Measurements from ENCODE around the gene PYCR2. TPM values are rescaled to one million over a fixed set of nuclear protein-coding genes. Genes with fewer than 3 reads are reported as not detected.

PYCR2 gene
- total RNA-seq, 2 experiments from 2014 or later = 24.1 to 26.2 TPM

GRCh38 chr1:225891229-225891972 is 32.6 kb downstream of the PYCR2 start:
- Histone ChIP-seq H3K27me3 (ENCODE audit: control insufficient read depth in 1 of 2, insufficient read depth in 2 of 2, low read length in 2 of 2) (no peaks in the 10 kb centered on the region), H3K4me1 (ENCODE audit: insufficient read depth, low read length) (peaks cover 41% of the 10 kb centered on the region), H3K9me3 (ENCODE audit: control insufficient read depth in 1 of 2, insufficient read depth in 1 of 2, low read length in 2 of 2) (no peaks in the 10 kb centered on the region), H3K27ac (ENCODE audit: low read depth in 1 of 2, low read length in 2 of 2) (no peak overlapping the region), H3K36me3 (ENCODE audit: insufficient read depth, low read length) (no peaks in the 10 kb centered on the region), H3K4me3 (ENCODE audit: low read length) (no peak overlapping the region)
- ATAC-seq (ENCODE audit: poor library complexity) = no peak
- H3K27ac Mint-ChIP-seq = no peak overlapping the region
- POLR2A ChIA-PET = interaction anchor here (0.7 to 13.8 kb wide), 2 partner anchors 12 to 32 kb away, joined by 4 to 427 read pairs; partner anchors contain the start of genes PYCR2 and TMEM63A
- intact Hi-C loops (cut with DNase I, micrococcal nuclease) = loop anchor here in 1 of 2 experiments (10.0 kb wide), 1 partner anchor 117 kb away; the partner anchor contains the start of gene SRP9
- H3K9me3 Mint-ChIP-seq = no peaks in the 10 kb centered on the region
- CTCF ChIA-PET = no interaction called here
- no peaks in the 10 kb centered on the region for H3K36me3 Mint-ChIP-seq (ENCODE audit: low read depth)
- peaks cover 35% of the 10 kb centered on the region for H3K4me1 Mint-ChIP-seq (ENCODE audit: low read depth)
- TF ChIP-seq CTCF (IDR thresholded peaks at IDR 0.05) = no peak
- no peak for DNase-seq
- H3K27me3 Mint-ChIP-seq = no peaks in the 10 kb centered on the region
- H3K4me3 Mint-ChIP-seq = no peak overlapping the region

GRCh38 chr1:225890346-225891228 is 33.5 kb downstream of the PYCR2 start:
- ATAC-seq (ENCODE audit: poor library complexity) (no peak), DNase-seq (no peak)
- intact Hi-C loops (cut with DNase I, micrococcal nuclease) = loop anchor here in 1 of 2 experiments (10.0 kb wide), 1 partner anchor 116 kb away; the partner anchor contains the start of gene SRP9

More at GRCh38 chr1:225890346-225891228, 33.5 kb downstream of the PYCR2 start:
- ChIA-PET POLR2A (interaction anchor here (1.1 to 13.8 kb wide), 4 partner anchors 7 to 102 kb away, joined by 3 to 427 read pairs (median 10); partner anchors contain the start of genes PYCR2 and TMEM63A), CTCF (no interaction called here)
- Histone ChIP-seq H3K4me3 (ENCODE audit: low read length) (no peak overlapping the region), H3K36me3 (ENCODE audit: insufficient read depth, low read length) (no peaks in the 10 kb centered on the region), H3K27ac (ENCODE audit: low read depth in 1 of 2, low read length in 2 of 2) (no peak overlapping the region), H3K9me3 (ENCODE audit: control insufficient read depth in 1 of 2, insufficient read depth in 1 of 2, low read length in 2 of 2) (no peaks in the 10 kb centered on the region), H3K4me1 (ENCODE audit: insufficient read depth, low read length) (peaks cover 33% of the 10 kb centered on the region), H3K27me3 (ENCODE audit: control insufficient read depth in 1 of 2, insufficient read depth in 2 of 2, low read length in 2 of 2) (no peaks in the 10 kb centered on the region)
- no peak for TF ChIP-seq CTCF (IDR thresholded peaks at IDR 0.05)
- no peak overlapping the region for H3K27ac Mint-ChIP-seq
- H3K27me3 Mint-ChIP-seq = no peaks in the 10 kb centered on the region
- no peaks in the 10 kb centered on the region for H3K36me3 Mint-ChIP-seq (ENCODE audit: low read depth)
- H3K9me3 Mint-ChIP-seq = no peaks in the 10 kb centered on the region
- peak overlapping the region; percentile 20 for H3K4me3 Mint-ChIP-seq
- H3K4me1 Mint-ChIP-seq (ENCODE audit: low read depth) = peaks cover 26% of the 10 kb centered on the region
